ENCODE data around the gene POMT2. TPM values are rescaled to one million over a fixed set of nuclear protein-coding genes. Genes with fewer than 3 reads are reported as not detected.
"Not testable (repeated sequence)": the region's sequence is repeated elsewhere in the genome, so short reads cannot be mapped to it uniquely, and the experiment has no call there.

The POMT2 gene
- total RNA-seq, 1 donor from 2014 or later = 46.1 TPM

DNA sequence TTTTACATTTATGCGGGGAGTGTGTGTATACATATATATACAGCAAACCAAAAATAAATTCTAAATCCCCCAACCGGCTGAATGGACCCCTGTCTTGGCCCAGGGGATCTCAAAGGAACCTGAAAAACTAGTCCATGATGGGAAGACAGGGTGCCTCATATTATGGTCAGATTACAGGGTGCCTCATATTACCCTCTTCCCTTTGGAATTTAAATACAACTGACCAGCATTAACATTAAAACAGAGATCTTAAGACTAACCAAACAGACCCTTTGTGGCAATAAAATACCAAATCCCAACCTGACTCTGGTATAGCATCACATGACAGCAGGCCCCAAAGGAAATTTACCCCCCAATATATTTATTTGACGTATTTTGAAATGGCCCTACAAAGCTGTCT lies 17.2 kb upstream of the POMT2 start:
- TF ChIP-seq CTCF (IDR thresholded peaks at IDR 0.05; ENCODE audit: unreplicated experiment) = no peak
- H3K4me1 Mint-ChIP-seq = peaks cover 2% of the 10 kb centered on the region
- no peak overlapping the region for H3K4me3 Mint-ChIP-seq
- no peak for DNase-seq (ENCODE audit: low spot score in 2 of 2, unreplicated experiment in 2 of 2)
- H3K36me3 Mint-ChIP-seq = peaks cover 22% of the 10 kb centered on the region
- H3K27ac Mint-ChIP-seq = no peak overlapping the region
- H3K27me3 Mint-ChIP-seq (ENCODE audit: low read depth) = no peaks in the 10 kb centered on the region
- no peaks in the 10 kb centered on the region for H3K9me3 Mint-ChIP-seq

DNA sequence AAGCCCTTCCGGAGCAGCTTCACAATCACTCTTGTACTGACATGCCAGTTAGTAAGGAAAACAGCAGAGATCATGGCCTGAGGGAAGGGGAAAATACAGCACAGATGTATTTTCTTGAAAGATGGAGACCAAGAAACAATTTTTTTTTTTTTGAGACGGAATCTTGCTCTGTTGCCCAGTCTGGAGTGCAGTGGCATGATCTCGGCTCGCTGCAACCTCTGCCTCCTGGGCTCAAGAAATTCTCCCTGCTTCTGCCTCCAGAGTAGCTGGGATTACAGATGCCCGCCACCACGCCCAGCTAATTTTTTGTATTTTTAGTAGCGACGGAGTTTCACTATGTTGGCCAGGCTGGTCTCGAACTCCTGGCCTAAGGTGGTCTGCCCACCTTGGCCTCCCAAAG lies 16.6 kb upstream of the POMT2 start:
- not testable (repeated sequence) for H3K27ac Mint-ChIP-seq; H3K4me3 Mint-ChIP-seq; DNase-seq (ENCODE audit: low spot score in 2 of 2, unreplicated experiment in 2 of 2); H3K4me1 Mint-ChIP-seq; H3K9me3 Mint-ChIP-seq; H3K27me3 Mint-ChIP-seq (ENCODE audit: low read depth)
- peaks cover 16% of the 10 kb centered on the region for H3K36me3 Mint-ChIP-seq

DNA sequence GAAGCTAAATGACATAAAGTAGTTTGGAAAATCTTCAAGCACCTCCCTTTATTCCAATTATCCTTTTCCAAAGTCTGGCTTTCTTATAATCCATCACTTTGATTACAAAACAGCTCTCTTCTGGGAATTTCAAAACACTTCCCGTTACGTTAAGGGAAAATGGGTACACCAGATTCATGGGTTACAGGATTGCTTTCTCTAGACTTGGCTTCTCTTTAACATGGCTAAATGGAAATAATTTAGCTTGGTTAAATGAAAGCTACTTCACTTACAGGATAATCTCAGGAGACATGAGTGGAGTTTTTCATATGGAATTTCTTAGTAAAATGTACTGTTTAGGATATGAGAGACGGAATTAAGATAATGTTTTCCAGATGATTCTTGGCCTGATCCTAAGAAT lies 14.9 kb upstream of the POMT2 start:
- H3K4me1 Mint-ChIP-seq = no peaks in the 10 kb centered on the region
- H3K36me3 Mint-ChIP-seq = peaks cover 5% of the 10 kb centered on the region
- H3K27me3 Mint-ChIP-seq (ENCODE audit: low read depth) = no peaks in the 10 kb centered on the region
- no peaks in the 10 kb centered on the region for H3K9me3 Mint-ChIP-seq
- no peak for TF ChIP-seq CTCF (IDR thresholded peaks at IDR 0.05; ENCODE audit: unreplicated experiment)
- H3K4me3 Mint-ChIP-seq = no peak overlapping the region
- no peak overlapping the region for H3K27ac Mint-ChIP-seq
- no peak for DNase-seq (ENCODE audit: low spot score in 2 of 2, unreplicated experiment in 2 of 2)

DNA sequence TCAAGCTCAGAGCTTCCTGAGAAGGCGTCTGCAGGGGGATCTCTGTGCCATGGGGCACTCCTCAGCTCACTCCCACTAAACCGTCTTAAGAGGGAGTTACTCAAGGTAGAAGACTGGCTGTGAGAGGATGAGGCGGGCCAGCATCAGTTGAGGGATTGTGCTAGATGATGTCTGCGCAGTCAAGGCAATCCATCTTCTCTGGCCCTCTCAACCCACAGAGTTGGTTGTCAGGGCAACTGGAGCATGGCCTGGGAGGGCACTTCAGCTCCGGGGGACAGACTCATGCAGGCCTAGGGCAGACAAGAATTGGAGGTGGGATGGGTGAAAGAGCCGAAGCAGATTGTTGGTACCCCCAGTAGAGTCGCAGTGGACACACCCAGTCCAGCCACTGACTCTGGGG lies 9.2 kb upstream of the POMT2 start:
- Mint-ChIP-seq H3K9me3 (no peaks in the 10 kb centered on the region), H3K27ac (no peak overlapping the region), H3K36me3 (no peaks in the 10 kb centered on the region), H3K4me1 (no peaks in the 10 kb centered on the region), H3K4me3 (no peak overlapping the region), H3K27me3 (ENCODE audit: low read depth) (no peaks in the 10 kb centered on the region)
- no peak for DNase-seq (ENCODE audit: low spot score in 2 of 2, unreplicated experiment in 2 of 2)
- no peak for TF ChIP-seq CTCF (IDR thresholded peaks at IDR 0.05; ENCODE audit: unreplicated experiment)

DNA sequence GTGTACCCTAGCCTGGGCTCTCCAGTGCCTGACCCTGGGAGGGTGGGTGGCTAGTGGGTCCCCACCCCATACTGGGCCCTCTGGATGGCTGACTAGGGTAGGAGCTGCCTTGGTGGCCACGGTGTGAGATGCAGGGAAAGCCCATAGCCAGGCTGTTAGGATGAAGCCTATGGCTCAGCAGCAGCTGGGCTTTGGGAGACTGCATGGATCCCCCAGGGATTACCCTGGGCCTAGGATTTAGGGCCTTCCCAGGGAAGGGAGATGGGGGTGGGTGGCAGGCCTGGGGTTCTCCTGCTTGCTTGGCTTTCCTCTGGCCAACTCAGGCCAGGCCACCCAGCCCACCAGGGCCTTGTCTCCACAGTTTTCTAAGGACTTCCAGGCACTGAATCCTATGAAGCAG lies 6.4 kb upstream of the POMT2 start:
- no peaks in the 10 kb centered on the region for H3K9me3 Mint-ChIP-seq
- H3K4me3 Mint-ChIP-seq = no peak overlapping the region
- no peaks in the 10 kb centered on the region for H3K36me3 Mint-ChIP-seq
- H3K4me1 Mint-ChIP-seq = peaks cover 1% of the 10 kb centered on the region
- no peak for DNase-seq (ENCODE audit: low spot score in 2 of 2, unreplicated experiment in 2 of 2)
- H3K27me3 Mint-ChIP-seq (ENCODE audit: low read depth) = no peaks in the 10 kb centered on the region
- no peak for TF ChIP-seq CTCF (IDR thresholded peaks at IDR 0.05; ENCODE audit: unreplicated experiment)
- no peak overlapping the region for H3K27ac Mint-ChIP-seq

DNA sequence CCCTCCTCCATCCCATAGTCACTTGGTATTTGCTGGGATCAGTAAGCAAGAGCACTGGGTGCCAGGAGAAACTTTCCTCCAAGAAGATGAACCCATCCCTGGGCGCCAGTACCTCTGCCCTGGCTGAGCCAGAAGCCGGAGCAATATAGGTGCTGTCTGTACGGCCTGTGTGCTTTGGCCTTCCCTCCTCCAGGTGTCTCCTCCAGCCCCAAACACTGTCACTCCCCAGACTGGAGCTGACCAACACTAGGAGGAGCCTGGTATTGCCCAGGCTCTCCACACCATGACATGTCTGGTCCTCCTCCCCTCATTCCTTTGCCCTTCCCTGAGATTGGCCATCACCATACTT lies 5.0 kb upstream of the POMT2 start:
- Mint-ChIP-seq H3K9me3 (no peaks in the 10 kb centered on the region), H3K36me3 (no peaks in the 10 kb centered on the region), H3K4me3 (no peak overlapping the region), H3K27ac (no peak overlapping the region), H3K4me1 (peaks cover 6% of the 10 kb centered on the region), H3K27me3 (ENCODE audit: low read depth) (no peaks in the 10 kb centered on the region)
- TF ChIP-seq CTCF (IDR thresholded peaks at IDR 0.05; ENCODE audit: unreplicated experiment) = no peak
- no peak for DNase-seq (ENCODE audit: low spot score in 2 of 2, unreplicated experiment in 2 of 2)

Measured in mesothelial cell of epicardium (in vitro differentiated cells).